ENCODE results near the gene BARX1. TPM values are rescaled to one million over a fixed set of nuclear protein-coding genes. Genes with fewer than 3 reads are reported as not detected.
A peak's percentile ranks its signal among the peaks of the same experiment; 100 is the strongest.

The BARX1 gene
- total RNA-seq, 4 donors from 2014 or later = not detected

DNA sequence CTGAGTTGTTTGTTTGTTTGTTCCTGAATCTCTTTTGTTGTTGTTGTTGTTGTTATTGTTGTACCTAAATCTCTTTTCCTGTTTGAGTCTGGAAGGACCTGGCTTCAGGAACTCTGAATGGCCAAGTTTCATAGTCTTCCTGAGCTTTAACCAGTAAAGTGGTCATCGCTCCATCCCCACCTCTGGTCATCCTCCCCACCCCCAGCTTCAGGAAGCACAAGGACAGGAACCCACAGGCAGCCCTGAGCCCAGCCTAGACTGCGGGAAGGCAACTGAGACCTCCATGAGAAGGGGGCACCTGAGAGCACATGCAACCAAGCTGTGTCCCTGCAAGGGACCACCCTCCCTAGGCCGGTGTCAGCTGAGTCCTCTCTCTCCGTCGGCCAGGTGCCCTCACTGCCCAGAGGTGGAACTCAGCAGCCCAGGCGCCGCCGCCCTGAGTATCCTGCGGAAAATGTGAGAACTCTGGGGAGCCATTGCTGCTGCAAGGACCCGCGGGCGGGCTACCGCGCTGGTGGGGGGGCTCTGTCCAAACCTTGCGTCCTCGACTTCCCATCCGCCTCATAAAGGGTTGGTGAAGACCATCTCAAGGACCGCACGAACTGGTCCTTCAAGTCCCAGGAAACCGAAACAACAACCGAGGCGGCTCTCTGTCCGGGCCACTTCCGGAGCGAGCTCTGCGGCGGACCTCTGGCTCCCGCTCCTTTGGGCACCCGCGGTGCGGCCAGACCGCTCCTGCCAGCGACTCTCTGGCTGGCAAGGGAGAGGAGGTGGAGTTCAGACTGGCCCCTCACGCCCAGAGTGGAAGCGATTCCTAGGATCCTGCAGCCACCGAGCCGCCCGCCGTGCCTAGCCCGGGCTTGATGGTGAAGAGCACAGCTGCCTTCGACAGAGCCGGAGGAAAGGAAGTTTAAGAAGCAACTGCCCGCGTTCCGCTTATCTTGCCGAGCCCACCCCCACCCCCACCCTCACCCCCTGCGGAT is 4.2 kb downstream of the BARX1 start:
- TF ChIP-seq POLR2AphosphoS5 (IDR thresholded peaks at IDR 0.05) (no peak), POLR2A (IDR thresholded peaks at IDR 0.05) (no peak), CTCF (IDR thresholded peaks at IDR 0.05) (no peak), EP300 (IDR thresholded peaks at IDR 0.05; ENCODE audit: low read depth) (no peak)
- DNase-seq = peak; percentile 36
- H3K36me3 ChIP-seq = no peaks in the 10 kb centered on the region
- peaks cover 22 to 52% (median 45%) of the 10 kb centered on the region in 4 donors for H3K4me1 ChIP-seq
- H3K9me3 ChIP-seq = no peaks in the 10 kb centered on the region
- H3K27me3 ChIP-seq = peaks cover 97% of the 10 kb centered on the region
- intact Hi-C loops (cut with DNase I; ENCODE audit: low total_unique reads) (no loop called here), in situ Hi-C loops (cut with MboI; ENCODE audit: low pct_ligation_motif_present in 1 of 4, low pct_unique_long_range_greater_than_20kb in 1 of 4, low sequenced_read_pairs in 3 of 4) (loop anchor here in 1 of 4 donors (25.0 kb wide), 2 partner anchors 264 to 789 kb away; no protein-coding TSS in a partner anchor)
- no peak overlapping the region for H3K27ac ChIP-seq
- WGBS, 2 donors (ENCODE audit: low coverage in 1 of 2) = 2 to 13% methylated on average over 1 to 47 of the region's 47 CpGs
- peak overlapping the region; percentile 31 to 59 (median 44) for H3K4me3 ChIP-seq

DNA sequence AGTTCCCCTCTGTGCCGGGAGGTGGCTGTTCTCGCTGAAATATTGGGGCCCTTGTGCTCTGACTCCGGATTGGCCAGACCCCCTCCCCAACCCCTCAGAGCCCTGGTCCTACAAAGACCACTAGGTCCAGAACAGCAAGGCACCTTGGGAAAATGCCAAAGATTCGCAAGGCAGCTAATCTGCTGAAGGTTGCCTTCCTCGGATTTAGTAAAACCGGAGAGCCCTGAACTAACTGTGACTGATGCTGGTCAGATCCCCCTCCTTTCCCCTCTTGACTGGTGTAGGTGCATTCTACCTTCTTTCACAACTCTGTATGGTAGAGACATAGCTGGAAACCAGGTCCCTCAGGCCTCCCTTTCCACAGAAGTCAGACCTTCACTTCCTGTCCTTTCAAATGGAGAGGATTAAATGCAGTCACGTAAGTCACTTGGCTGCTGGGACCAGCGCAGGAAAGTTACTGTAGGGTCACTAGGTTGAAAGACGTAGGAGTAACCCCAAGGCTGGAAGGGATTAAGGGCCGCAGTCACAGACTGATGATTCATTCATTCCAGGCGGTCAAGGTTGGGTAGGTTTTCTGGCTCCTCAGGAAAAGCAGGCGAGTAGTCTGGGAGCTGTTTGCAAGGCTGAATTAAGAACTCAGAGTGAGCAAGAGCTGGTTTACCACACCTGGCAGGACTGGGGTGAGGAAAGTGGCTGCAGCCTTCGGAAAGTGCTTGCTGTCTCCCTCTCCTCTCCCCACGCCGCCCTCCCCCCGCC is 5.3 kb downstream of the BARX1 start:
- in situ Hi-C loops (cut with MboI; ENCODE audit: low pct_ligation_motif_present in 1 of 4, low pct_unique_long_range_greater_than_20kb in 1 of 4, low sequenced_read_pairs in 3 of 4) = loop anchor here in 1 of 4 donors (25.0 kb wide), 2 partner anchors 263 to 788 kb away; no protein-coding TSS in a partner anchor
- 26% methylated on average over 13 of the region's 16 CpGs; no CpG with 5 or more reads in 1 of the 2 donors for WGBS, 2 donors (ENCODE audit: low coverage in 1 of 2)
- Histone ChIP-seq H3K27me3 (peaks cover 100% of the 10 kb centered on the region), H3K4me1 (peaks cover 23 to 52% (median 43%) of the 10 kb centered on the region in 4 donors), H3K27ac (no peak overlapping the region), H3K9me3 (no peaks in the 10 kb centered on the region), H3K36me3 (no peaks in the 10 kb centered on the region), H3K4me3 (no peak overlapping the region)
- intact Hi-C loops (cut with DNase I; ENCODE audit: low total_unique reads) = no loop called here
- DNase-seq = no peak
- TF ChIP-seq POLR2A (IDR thresholded peaks at IDR 0.05) = no peak
- no peak for TF ChIP-seq EP300 (IDR thresholded peaks at IDR 0.05; ENCODE audit: low read depth)
- TF ChIP-seq CTCF (IDR thresholded peaks at IDR 0.05) = no peak
- no peak for TF ChIP-seq POLR2AphosphoS5 (IDR thresholded peaks at IDR 0.05)

GRCh38 chr9:93949073-93949693 is 6.0 kb downstream of the BARX1 start:
- Histone ChIP-seq H3K27me3 (peaks cover 100% of the 10 kb centered on the region), H3K9me3 (no peaks in the 10 kb centered on the region), H3K27ac (no peak overlapping the region), H3K36me3 (no peaks in the 10 kb centered on the region), H3K4me3 (no peak overlapping the region), H3K4me1 (peaks cover 23 to 45% (median 37%) of the 10 kb centered on the region in 4 donors)
- in situ Hi-C loops (cut with MboI; ENCODE audit: low pct_ligation_motif_present in 1 of 4, low pct_unique_long_range_greater_than_20kb in 1 of 4, low sequenced_read_pairs in 3 of 4) (no loop called here), intact Hi-C loops (cut with DNase I; ENCODE audit: low total_unique reads) (no loop called here)
- TF ChIP-seq CTCF (IDR thresholded peaks at IDR 0.05) (no peak), POLR2A (IDR thresholded peaks at IDR 0.05) (no peak), POLR2AphosphoS5 (IDR thresholded peaks at IDR 0.05) (no peak)
- WGBS, 2 donors (ENCODE audit: low coverage in 1 of 2) = 31% methylated on average over 27 of the region's 32 CpGs; no CpG with 5 or more reads in 1 of the 2 donors
- DNase-seq = no peak
